Cardiac fibroblast (primary cell): ENCODE results near the gene PLCB4.

Experiments used
- DNase-seq, 2 donors: peaks; one replicate each; pipeline versions ENCODE4 v3.0.0 to v3.0.0-alpha.2; 2010; ENCODE audit warnings: low read depth in 2 of 2
- H3K4me3 ChIP-seq, 2 donors: replicated peaks in 1 of 2; 1 replicate in 1 of 2; 2 replicates in 1 of 2; pipeline ENCODE4 v1.5.1; 2011; ENCODE audit warnings: low read depth in 2 of 2, low read length in 2 of 2, mild to moderate bottlenecking in 2 of 2, moderate library complexity in 1 of 2
- CTCF ChIP-seq: IDR thresholded peaks from one replicate; pipeline ENCODE4 v1.5.1; 2011; ENCODE audit warnings: low read depth, mild to moderate bottlenecking, low read length, inconsistent platforms

PLCB4 gene

GRCh38 chr20:9172851-9173250 is 104.0 kb downstream of the PLCB4 start:
- peak; percentile 18 for TF ChIP-seq CTCF
- peak; percentile 3 to 17 for DNase-seq
- H3K4me3 ChIP-seq, result no peak overlapping the region

GRCh38 chr20:9177278-9177677 is 108.4 kb downstream of the PLCB4 start:
- no peak for DNase-seq
- no peak for TF ChIP-seq CTCF
- no peak overlapping the region for H3K4me3 ChIP-seq

- DNase-seq, result peak; percentile 28
- no peak overlapping the region for H3K4me3 ChIP-seq
- no peak for TF ChIP-seq CTCF
These were observed 110.4 kb downstream of the PLCB4 start for GRCh38 chr20:9179193-9179802.

GRCh38 chr20:9179867-9180266 is 111.0 kb downstream of the PLCB4 start:
- no peak for DNase-seq

GRCh38 chr20:9180481-9181257 is 111.8 kb downstream of the PLCB4 start:
- no peak for DNase-seq
- no peak for TF ChIP-seq CTCF
- no peak overlapping the region for H3K4me3 ChIP-seq

More at GRCh38 chr20:9179867-9180266, 111.0 kb downstream of the PLCB4 start:
- no peak for TF ChIP-seq CTCF
- no peak overlapping the region for H3K4me3 ChIP-seq

- no peak for TF ChIP-seq CTCF
- DNase-seq, result peak in 1 of 2 donors; percentile 12
- no peak overlapping the region for H3K4me3 ChIP-seq
These were observed 116.6 kb downstream of the PLCB4 start for GRCh38 chr20:9185511-9185910.
